GM19468 (cell line): ENCODE measurements around the gene TUBB4A.
"Not testable (repeated sequence)": the region's sequence is repeated elsewhere in the genome, so short reads cannot be mapped to it uniquely, and the experiment has no call there.

Experiments used
- ATAC-seq: cut with Tn5 transposase; IDR thresholded peaks from one replicate; pipeline ENCODE4 v1.9.1; 2021; ENCODE audit warnings: mild to moderate bottlenecking, moderate library complexity, moderate number of reproducible peaks; ENCODE audit not compliant: unreplicated experiment; ENCODE audit errors: extremely low read depth

TUBB4A gene

GRCh38 chr19:6527893-6528543 lies 25.9 kb upstream of the TUBB4A start:
- ATAC-seq = no peak

GRCh38 chr19:6524311-6524710 lies 22.2 kb upstream of the TUBB4A start:
- ATAC-seq = no peak

GRCh38 chr19:6522712-6523111 lies 20.6 kb upstream of the TUBB4A start:
- ATAC-seq = no peak

- ATAC-seq = no peak
Measured at GRCh38 chr19:6521718-6522646, 19.9 kb upstream of the TUBB4A start.

GRCh38 chr19:6519289-6519688 lies 17.2 kb upstream of the TUBB4A start:
- ATAC-seq = no peak

DNA sequence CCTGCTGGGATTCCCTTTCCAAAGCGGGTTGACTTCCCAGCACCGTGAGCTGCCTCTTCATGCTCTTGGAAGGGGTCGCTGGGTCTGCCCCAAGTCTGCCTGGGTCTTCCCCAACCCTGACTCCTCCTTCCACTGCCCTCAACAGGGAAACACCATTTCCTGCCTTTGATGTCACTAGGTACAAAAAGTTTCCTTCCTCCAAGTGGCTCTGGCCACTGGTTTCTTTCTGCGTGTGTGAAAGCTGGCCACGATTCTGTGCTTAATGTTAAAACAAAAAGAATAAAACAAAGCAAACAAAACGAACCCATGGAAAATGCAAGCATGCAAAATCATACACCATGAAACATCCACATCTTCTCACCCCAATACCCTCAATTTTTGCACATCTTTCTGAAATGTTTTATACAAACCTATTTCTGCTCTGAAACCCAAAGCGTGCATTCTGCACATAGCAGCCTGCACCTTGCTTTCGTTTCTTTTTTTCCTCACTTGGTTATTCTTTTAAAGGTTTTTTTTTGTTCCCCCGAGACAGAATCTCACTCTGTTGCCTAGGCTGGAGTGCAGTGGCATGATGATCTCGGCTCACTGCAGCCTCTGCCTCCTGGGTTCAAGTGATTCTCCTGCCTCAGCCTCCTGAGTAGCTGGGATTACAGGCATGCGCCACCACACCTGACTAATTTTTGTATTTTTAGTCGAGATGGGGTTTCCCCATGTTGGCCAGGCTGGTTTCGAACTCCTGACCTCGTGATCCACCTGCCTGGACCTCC lies 16.2 kb upstream of the TUBB4A start:
- ATAC-seq = peak; percentile 25

DNA sequence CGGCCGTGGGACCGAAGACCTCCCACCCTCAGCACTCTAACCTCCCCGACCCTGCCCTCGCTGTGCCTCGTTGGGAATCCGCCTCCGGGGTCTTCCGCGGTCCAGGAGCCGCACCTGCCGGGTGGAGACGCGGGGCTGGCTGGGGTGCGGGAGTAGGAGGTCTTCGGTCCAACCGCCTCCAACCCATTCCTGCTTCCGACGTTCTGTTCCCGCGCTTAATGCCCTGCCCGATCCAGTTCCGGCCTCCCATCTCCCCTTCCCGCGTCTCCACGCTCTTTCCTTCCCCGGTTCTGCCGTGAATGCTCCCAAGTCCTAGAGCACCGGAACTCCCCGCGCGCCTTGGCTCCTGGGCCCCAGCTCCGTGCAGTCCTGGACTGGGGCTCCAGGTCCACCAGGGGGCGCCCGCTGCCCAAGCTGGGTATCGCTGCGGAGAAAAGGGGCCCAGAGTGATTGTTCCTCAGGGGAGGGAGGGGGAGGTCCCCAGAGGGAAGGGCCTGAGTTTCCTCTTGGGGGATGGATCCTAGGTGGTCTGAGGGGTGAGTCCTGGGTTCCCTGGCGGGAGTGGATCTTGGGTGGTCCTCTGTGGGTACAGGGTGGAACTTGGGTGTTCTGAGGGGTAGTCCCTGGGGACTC lies 14.7 kb upstream of the TUBB4A start:
- no peak for ATAC-seq

DNA sequence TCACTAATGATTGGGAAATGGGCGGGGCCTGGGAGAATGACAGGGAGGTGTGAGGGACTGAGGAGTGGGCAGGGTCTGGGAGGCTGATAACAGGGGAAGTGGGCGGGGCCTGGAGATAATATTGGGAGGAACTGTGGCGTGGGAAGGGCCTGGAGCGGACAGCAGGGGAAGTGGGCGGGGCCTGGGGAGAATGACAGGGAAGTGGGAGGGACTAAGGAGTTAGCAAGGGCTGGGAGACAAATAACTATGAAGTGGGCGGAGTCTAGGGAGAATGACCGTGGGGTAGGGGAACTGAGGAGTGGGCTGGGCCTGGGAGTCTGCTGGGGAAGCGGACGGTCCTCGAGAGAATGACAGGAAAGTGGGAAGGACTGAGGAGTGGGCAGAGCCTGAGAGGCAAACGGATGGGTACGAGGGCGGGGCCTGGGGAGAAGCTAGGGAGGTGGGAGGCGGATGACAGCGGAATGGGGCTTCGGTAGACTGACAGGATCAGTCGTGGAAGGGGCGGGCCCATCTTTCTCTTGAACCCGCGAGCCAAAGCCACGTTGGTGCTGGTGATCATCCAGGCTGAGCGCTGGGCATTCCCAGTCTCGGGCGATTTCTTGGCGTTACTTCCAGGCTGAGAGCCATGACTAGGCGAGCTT lies 14.0 kb upstream of the TUBB4A start:
- ATAC-seq = no peak

DNA sequence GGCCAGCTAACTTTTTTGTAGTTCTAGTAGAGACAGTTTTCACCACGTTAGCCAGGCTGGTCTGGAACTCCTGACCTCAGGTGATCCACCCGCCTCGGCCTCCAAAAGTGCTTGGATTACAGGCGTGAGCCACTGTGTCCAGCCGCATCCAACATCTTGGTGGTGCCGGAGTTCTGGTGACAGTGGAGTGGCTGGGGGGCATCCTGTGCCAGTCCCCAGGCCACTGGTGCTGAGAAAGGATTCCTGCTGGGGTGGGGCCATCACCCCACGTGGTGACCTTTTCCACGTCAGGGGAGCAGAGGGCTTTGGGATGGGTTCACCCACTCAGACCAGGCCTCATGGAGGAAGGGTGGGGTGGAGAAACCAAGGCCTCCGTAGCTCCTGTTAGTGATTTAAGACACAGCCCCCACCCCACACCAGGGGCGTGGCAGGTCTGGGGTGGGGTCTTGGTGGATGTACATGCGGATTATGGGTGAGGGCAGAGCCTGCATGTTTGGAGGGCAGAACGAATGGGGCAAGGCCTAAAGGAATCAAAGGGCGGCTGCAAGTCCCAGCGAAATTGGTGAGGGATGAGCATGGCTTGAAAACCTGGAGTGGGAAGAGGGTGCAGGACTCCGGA lies 12.9 kb upstream of the TUBB4A start:
- no peak for ATAC-seq

DNA sequence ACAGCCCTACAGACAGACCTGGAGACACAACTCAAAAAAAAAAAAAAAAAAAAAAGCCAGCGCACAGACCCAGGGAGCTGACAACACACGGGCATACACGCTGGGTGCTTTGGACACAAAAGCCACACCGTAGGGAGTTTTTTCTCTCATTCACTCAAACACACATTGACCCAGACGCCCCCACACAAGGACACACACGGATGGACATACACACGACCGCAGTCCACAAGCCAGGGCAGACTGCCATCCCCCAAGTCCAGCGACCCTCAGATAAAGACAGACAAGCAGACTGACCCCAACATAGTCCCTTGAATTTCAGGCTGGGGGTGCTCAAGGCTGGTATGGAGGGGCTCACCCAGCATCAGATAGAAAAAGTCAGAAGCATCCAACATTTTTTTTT lies 12.0 kb upstream of the TUBB4A start:
- ATAC-seq = no peak

GRCh38 chr19:6510618-6511017 lies 8.5 kb upstream of the TUBB4A start:
- no peak for ATAC-seq

DNA sequence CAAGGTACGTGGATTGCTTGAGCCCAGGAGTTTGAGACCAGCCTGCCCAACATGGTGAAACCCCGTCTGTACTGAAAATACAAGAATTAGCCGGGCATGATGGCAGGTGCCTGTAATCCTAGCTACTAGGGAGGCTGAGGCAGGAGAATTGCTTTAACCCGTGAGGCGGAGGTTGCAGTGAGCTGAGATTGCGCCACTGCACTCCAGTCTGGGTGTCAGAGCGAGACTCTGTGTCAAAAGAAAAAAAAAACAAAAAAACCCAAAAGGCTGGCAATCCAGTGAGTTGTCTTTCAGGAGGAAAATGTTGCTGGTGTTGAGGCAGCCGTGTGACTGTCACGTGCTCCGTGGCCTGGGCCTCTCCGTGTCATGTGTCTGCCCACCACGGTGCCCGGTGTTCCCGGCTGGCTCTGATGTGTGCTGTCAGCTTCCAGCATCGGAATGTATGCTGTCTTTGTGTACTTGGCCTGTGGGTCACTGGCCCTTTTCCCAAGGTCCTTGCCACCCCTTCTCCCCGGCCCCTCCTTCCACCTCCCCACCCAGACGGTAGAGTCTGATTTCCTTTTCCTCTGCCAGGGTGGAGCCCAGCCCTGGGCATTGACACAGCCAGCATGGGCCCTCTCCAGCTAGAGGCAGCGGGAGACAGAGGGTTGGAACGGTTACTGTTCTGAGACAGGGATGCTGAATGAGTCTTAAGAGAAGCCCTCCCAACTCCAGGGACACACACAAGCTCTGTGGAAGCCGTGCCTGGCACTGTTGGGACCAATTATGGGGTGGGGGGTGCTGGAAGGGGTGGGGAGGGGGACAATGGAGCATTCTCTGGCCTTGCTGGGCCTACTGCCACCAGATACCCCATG lies 7.2 kb upstream of the TUBB4A start:
- no peak for ATAC-seq

GRCh38 chr19:6508028-6508771 lies 6.1 kb upstream of the TUBB4A start:
- ATAC-seq = not testable (repeated sequence)

DNA sequence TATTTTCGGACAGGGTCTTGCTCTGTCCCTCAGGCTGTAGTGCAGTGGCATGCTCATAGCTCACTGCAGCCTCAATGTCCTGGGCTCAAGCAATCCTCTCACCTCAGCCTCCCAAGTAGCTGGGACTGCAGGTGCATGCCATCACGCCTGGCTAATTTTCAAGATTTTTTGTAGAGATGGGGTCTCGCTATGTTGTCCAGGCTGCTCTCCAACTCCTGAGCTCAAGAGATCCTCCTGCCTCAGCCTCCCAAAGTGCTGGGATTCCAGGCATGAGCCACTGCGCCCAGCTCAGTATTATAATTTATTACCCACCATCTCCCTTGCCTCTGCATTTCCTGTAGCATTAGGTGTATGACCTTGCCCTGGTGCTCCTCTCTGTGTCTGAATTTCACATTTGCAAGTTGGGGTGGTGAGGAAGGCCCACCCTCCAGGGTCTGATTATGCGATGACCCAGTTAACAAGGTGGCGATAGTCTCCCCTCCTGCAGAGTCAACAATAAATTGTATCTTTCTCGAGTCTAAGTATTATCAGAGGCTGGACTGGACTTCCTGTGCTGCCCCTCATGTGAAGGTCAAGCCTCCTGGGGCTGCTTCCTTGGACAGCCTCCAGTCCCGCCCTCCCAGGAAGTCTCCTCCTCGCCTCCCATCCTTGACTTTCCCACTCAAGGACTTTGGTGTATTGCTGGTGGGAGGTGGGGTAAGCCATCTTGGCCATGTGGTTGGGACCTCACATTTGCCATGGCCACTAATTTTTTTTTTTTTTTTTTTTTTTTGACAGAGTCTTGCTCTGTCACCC lies 1.5 kb upstream of the TUBB4A start:
- no peak for ATAC-seq

- no peak for ATAC-seq
Measured at GRCh38 chr19:6500837-6501739, 1.0 kb downstream of the TUBB4A start.
